Fibroblast of lung (primary cell): ENCODE measurements around the gene SNRNP35. TPM values are rescaled to one million over a fixed set of nuclear protein-coding genes. Genes with fewer than 3 reads are reported as not detected.
A peak's percentile ranks its signal among the peaks of the same experiment; 100 is the strongest.

ENCODE experiments used
- DNase-seq, 2 donors: peaks; one replicate each; pipeline versions ENCODE4 v3.0.0 to v3.0.0-alpha.2; 2010; ENCODE audit warnings: low read depth in 2 of 2
- H2AFZ ChIP-seq: 2 replicates; pipeline ENCODE4 v1.5.1; 2012; ENCODE audit warnings: low read length, control low read depth, inconsistent platforms
- H3K27ac ChIP-seq: 2 replicates; pipeline ENCODE4 v1.5.1; 2011; ENCODE audit warnings: low read length, control low read depth; ENCODE audit not compliant: insufficient read depth
- H3K27me3 ChIP-seq: 2 replicates; pipeline ENCODE4 v1.5.1; 2011; ENCODE audit warnings: mild to moderate bottlenecking, low read length; ENCODE audit not compliant: control insufficient read depth, insufficient read depth
- H3K36me3 ChIP-seq: 2 replicates; pipeline ENCODE4 v1.5.1; 2011; ENCODE audit warnings: low read length; ENCODE audit not compliant: control insufficient read depth, insufficient read depth
- H3K4me1 ChIP-seq: 2 replicates; pipeline ENCODE4 v1.5.1; 2011; ENCODE audit warnings: low read length; ENCODE audit not compliant: control insufficient read depth, insufficient read depth; ENCODE audit errors: extremely low read depth
- H3K4me2 ChIP-seq: 2 replicates; pipeline ENCODE4 v1.5.1; 2011; ENCODE audit warnings: low read length, control low read depth; ENCODE audit not compliant: insufficient read depth; ENCODE audit errors: extremely low read depth
- H3K4me3 ChIP-seq, 4 experiments: fragments of 200-600 bp in 1 of 4; sonication (generic) in 1 of 4; replicated peaks in 1 of 4; 2 replicates each; pipeline ENCODE4 v1.5.1; 2011 to 2016; ENCODE audit warnings: low read length in 4 of 4, low read depth in 3 of 4, mild to moderate bottlenecking in 3 of 4, control low read depth in 2 of 4, inconsistent platforms in 1 of 4, mixed read lengths in 1 of 4; ENCODE audit not compliant: insufficient read depth in 1 of 4; ENCODE audit errors: control extremely low read depth in 1 of 4
- H3K79me2 ChIP-seq: 2 replicates; pipeline ENCODE4 v1.5.1; 2012; ENCODE audit warnings: mild to moderate bottlenecking, low read length, inconsistent platforms; ENCODE audit not compliant: control insufficient read depth, insufficient read depth
- H3K9ac ChIP-seq: 2 replicates; pipeline ENCODE4 v1.5.1; 2011; ENCODE audit warnings: mild to moderate bottlenecking, low read length, control low read depth; ENCODE audit not compliant: insufficient read depth
- H3K9me3 ChIP-seq: 2 replicates; pipeline ENCODE4 v1.5.1; 2012; ENCODE audit warnings: low read depth, low read length; ENCODE audit not compliant: control insufficient read depth, insufficient read depth
- H4K20me1 ChIP-seq: 2 replicates; pipeline ENCODE4 v1.5.1; 2011; ENCODE audit warnings: low read length; ENCODE audit not compliant: control insufficient read depth, insufficient read depth; ENCODE audit errors: extremely low read depth
- EZH2 ChIP-seq: IDR thresholded peaks from 2 replicates; pipeline ENCODE4 v1.5.1; 2012; ENCODE audit warnings: low read length, control low read depth, mild to moderate bottlenecking; ENCODE audit errors: missing control alignments
- polyA plus RNA-seq, 2 donors: library from polyadenylated mRNA; depleted of rRNA in 1 of 2; stranded (reverse) in 1 of 2; unstranded in 1 of 2; fragments of >200 nt; gene quantifications; 2 replicates each; pipeline ENCODE4 v1.2.1, GENCODE V29; 2011 to 2012; ENCODE audit warnings: missing spikeins in 1 of 2
- total RNA-seq: library from RNA; depleted of rRNA; stranded (reverse); fragments of >200 nt; gene quantifications from 2 replicates; pipeline ENCODE4 v1.2.1, GENCODE V29; 2014
- TF ChIP-seq, protein P1 (sequence below), 2 donors: IDR thresholded peaks in 1 of 2; conservative IDR thresholded peaks in 1 of 2; 1 replicate in 1 of 2; 2 replicates in 1 of 2; pipeline ENCODE4 v1.5.1; 2011 to 2012; ENCODE audit warnings: low read length in 2 of 2, control low read depth in 1 of 2, inconsistent platforms in 1 of 2, low read depth in 1 of 2, mild to moderate bottlenecking in 1 of 2

SNRNP35 gene
- total and polyA plus RNA-seq, 2 donors (not counting 1 experiment from before 2014, with no cell fraction given): 16.1 to 20.8 TPM

DNA sequence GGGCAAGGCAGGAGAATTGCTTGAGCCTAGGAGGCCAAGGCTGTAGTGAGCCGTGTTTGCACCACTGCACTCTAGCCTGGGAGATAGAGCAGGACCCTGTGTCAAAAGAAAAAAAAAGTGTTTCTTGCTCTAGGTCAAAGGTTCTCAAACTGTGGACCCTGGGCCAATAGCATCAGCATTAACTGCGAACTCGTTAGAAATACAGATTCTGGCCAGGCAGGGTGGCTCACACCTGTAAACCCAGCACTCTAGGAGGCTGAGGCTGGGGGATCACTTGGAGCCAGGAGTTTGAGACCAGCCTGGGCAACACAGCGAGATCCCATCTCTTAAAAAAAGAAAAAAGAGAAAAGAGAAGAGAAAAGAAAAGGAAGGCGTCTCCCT lies 22.3 kb upstream of the SNRNP35 start:
- Histone ChIP-seq H3K4me3 (peak overlapping the region; percentile 65 to 94 (median 77)), H4K20me1 (no peaks in the 10 kb centered on the region), H3K9ac (no peak overlapping the region), H3K4me1 (no peaks in the 10 kb centered on the region), H2AFZ (no peak overlapping the region), H3K27ac (peak overlapping the region; percentile 42), H3K27me3 (no peaks in the 10 kb centered on the region), H3K9me3 (no peaks in the 10 kb centered on the region), H3K79me2 (peaks cover 6% of the 10 kb centered on the region), H3K36me3 (no peaks in the 10 kb centered on the region), H3K4me2 (peak overlapping the region; percentile 66)
- no peak for DNase-seq
- TF ChIP-seq, protein P1, sequence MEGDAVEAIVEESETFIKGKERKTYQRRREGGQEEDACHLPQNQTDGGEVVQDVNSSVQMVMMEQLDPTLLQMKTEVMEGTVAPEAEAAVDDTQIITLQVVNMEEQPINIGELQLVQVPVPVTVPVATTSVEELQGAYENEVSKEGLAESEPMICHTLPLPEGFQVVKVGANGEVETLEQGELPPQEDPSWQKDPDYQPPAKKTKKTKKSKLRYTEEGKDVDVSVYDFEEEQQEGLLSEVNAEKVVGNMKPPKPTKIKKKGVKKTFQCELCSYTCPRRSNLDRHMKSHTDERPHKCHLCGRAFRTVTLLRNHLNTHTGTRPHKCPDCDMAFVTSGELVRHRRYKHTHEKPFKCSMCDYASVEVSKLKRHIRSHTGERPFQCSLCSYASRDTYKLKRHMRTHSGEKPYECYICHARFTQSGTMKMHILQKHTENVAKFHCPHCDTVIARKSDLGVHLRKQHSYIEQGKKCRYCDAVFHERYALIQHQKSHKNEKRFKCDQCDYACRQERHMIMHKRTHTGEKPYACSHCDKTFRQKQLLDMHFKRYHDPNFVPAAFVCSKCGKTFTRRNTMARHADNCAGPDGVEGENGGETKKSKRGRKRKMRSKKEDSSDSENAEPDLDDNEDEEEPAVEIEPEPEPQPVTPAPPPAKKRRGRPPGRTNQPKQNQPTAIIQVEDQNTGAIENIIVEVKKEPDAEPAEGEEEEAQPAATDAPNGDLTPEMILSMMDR (conservative IDR thresholded peaks at IDR 0.05 in 1 of 2, IDR thresholded peaks at IDR 0.05 in 1 of 2; ENCODE audit: low read depth in 1 of 2, low read length in 2 of 2): no peak
- no peak for TF ChIP-seq EZH2

DNA sequence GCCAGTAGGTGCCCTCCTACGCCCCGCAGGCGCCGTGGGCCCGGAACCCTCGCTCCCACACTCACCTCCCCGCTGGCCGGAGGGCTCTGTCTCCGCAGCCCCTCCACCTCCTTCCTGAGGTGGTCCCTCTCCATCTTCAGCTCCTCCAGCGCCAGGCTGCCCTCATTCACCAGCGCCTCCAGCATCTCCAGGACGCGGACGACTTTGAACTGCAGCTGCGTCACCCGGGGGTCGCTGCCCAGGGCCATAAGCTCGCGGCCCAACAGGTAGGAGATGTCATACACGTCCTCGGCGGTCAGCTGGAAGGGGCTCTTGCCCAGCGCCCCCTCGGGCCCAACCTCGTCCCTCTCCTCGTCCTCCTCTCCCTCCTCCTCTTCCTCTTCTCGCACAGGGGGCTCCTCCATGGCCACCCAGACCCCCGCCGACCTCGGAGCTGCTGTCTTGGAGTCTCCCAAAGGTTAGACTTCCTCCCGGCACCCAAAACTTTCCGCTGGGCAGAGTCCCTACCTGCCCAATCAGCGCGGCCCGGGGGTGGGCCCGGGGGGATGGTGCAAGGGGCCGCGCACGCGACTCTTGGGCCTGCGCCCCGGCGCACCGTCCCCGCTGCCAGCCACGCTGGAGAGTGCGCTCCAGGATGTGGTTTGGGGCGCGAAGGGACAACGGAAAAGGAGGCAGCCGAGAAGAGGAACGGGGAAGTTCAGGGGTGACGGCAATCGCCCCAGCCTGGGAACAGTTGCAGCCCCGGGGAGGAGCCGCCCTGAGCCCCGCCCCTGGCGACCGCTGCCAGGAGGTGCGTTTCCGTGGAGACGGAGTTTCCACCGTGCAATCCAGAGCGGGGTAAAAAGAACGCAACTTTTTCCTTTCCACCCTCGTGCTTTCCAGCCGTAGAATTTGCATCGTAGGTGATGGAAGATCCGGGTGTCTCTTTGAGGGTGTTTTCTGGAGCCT lies 21.6 kb upstream of the SNRNP35 start, which contains the start of gene RILPL2:
TSS of gene RILPL2 (minus strand) at position 668 of the 948 bp plus-strand sequence. CDS start at position 404, 264 bp downstream.
- peak within 1 kb of the TSS; percentile 67 for H3K4me2 ChIP-seq
- H3K4me1 ChIP-seq: no peaks in the 10 kb centered on the region
- H3K9ac ChIP-seq: peak within 1 kb of the TSS; percentile 66
- H3K9me3 ChIP-seq: no peaks in the 10 kb centered on the region
- H3K27me3 ChIP-seq: no peaks in the 10 kb centered on the region
- H3K79me2 ChIP-seq: peaks cover 6% of the 10 kb centered on the region
- peak; percentile 79 to 81 for DNase-seq
- H4K20me1 ChIP-seq: no peaks in the 10 kb centered on the region
- TF ChIP-seq, protein P1 (conservative IDR thresholded peaks at IDR 0.05 in 1 of 2, IDR thresholded peaks at IDR 0.05 in 1 of 2; ENCODE audit: low read depth in 1 of 2, low read length in 2 of 2): peak in 1 of 2 donors; percentile 0
- TF ChIP-seq EZH2: no peak
- H3K36me3 ChIP-seq: no peaks in the 10 kb centered on the region
- peak within 1 kb of the TSS; percentile 56 for H2AFZ ChIP-seq
- peak within 1 kb of the TSS; percentile 42 for H3K27ac ChIP-seq
- H3K4me3 ChIP-seq: peak within 1 kb of the TSS; percentile 65 to 94 (median 77)

DNA sequence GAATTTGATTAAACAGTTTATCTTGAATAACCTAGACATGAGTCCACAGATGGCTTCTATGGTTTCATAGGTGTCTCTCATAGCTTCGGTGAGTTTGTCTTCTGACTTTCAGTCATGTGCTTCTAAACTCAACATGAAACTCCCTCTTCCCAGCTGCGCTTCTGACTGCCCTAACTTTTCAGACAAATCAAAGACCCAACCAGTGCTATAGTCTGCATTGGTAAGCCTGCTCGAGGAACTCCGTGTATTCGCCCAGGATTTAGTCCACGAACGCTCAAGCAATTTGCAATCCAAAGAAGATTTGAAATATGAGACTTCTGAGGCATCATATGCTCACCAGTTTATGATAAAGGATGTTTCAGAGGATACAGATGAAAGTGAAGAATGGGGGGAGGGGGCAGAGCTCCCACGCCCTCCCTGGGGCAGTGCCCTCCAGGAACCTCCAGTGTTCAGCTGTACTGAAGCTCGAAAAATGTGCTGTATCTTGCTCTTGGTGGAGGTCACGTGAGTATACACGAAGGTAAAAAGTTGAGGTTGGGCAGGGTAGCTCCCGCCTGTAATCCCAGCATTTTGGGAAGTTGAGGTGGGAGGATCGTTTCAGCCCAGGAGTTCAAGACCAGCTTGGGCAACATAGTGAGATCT lies 16.3 kb upstream of the SNRNP35 start:
- TF ChIP-seq, protein P1 (conservative IDR thresholded peaks at IDR 0.05 in 1 of 2, IDR thresholded peaks at IDR 0.05 in 1 of 2; ENCODE audit: low read depth in 1 of 2, low read length in 2 of 2): no peak
- TF ChIP-seq EZH2: no peak
- H3K9me3 ChIP-seq: no peaks in the 10 kb centered on the region
- H3K4me1 ChIP-seq: no peaks in the 10 kb centered on the region
- no peak overlapping the region for H3K4me3 ChIP-seq
- no peak overlapping the region for H3K27ac ChIP-seq
- H3K79me2 ChIP-seq: no peaks in the 10 kb centered on the region
- no peaks in the 10 kb centered on the region for H3K27me3 ChIP-seq
- no peak overlapping the region for H3K4me2 ChIP-seq
- no peak overlapping the region for H2AFZ ChIP-seq
- no peaks in the 10 kb centered on the region for H4K20me1 ChIP-seq
- no peaks in the 10 kb centered on the region for H3K36me3 ChIP-seq
- H3K9ac ChIP-seq: no peak overlapping the region
- DNase-seq: no peak
